Measurements from ENCODE around the gene KCNA10. TPM values are rescaled to one million over a fixed set of nuclear protein-coding genes. Genes with fewer than 3 reads are reported as not detected.

The KCNA10 gene
- total RNA-seq (2014; rRNA removed; shearing (Covaris generic)) = not detected in 2 replicates

DNA sequence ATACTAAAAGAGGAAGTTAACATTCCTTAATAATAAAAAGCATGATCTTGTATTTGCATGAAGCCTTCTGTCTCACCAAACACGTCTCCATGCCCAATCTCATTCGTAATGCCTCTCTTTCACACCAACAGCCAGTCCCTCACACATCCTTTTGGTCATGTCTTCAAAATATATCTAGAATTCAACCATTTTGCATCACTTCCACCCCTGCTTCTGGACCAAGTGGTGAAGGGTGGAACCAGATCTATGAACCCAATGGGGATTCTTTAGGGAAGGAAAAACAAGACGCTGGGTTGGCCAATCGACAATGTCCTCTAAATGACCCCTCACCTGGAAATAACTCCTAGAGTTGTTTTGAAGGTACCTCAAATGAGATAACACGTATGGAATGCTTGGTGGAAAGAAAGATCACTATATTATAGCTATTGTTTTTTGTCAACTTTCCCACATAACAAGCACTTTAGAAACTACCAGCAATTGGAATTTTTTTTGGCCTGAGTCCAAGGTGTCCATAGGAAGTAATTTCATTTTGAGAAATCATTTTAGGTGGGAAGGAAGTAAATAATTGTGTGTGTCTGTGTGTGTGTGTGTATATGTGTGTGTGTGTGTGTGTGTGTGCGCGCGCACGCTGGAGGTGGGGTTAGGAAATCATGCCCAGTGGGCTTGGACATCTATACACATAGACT is at the start of gene KCNA10:
KCNA10 (minus strand) TSS at position 51 of the 686 bp plus-strand sequence. CDS start 388 bp downstream, outside the sequence.

Other genes with a start within 250 kb of the KCNA10 start
- 62.0 and 62.6 TPM in 2 replicates for gene RBM15, start 179.8 kb downstream of the KCNA10 start, total RNA-seq (2014; rRNA removed; shearing (Covaris generic))
- 16.1 and 16.8 TPM in 2 replicates for gene SLC16A4, start 128.1 kb downstream of the KCNA10 start, total RNA-seq (2014; rRNA removed; shearing (Covaris generic))
- 131 and 141 TPM in 2 replicates for gene LAMTOR5, start 111.5 kb downstream of the KCNA10 start, total RNA-seq (2014; rRNA removed; shearing (Covaris generic))
- gene PROK1, start 68.0 kb downstream of the KCNA10 start, total RNA-seq (2014; rRNA removed; shearing (Covaris generic)) = not detected in 2 replicates
- 0.03 and 0.41 TPM in 2 replicates for gene KCNA2, start 87.2 kb upstream of the KCNA10 start, total RNA-seq (2014; rRNA removed; shearing (Covaris generic))
- gene KCNA3, start 155.8 kb upstream of the KCNA10 start, total RNA-seq (2014; rRNA removed; shearing (Covaris generic)) = not detected in 2 replicates